Dedifferentiated amniotic fluid mesenchymal stem cell (primary cell): ENCODE measurements around the gene CDK15.
"Not testable (repeated sequence)": the region's sequence is repeated elsewhere in the genome, so short reads cannot be mapped to it uniquely, and the experiment has no call there.

Experiments used
- DNase-seq: peaks from one replicate; pipeline ENCODE4 v3.0.0-alpha.2; 2016; ENCODE audit errors: extremely low spot score

The CDK15 gene

GRCh38 chr2:201789395-201789794 lies 16.9 kb upstream of the CDK15 start:
- no peak for DNase-seq

- DNase-seq: no peak
These were observed 16.0 kb upstream of the CDK15 start for GRCh38 chr2:201790291-201790690.

- no peak for DNase-seq
These were observed 15.3 kb upstream of the CDK15 start for GRCh38 chr2:201790989-201791388.

- DNase-seq: no peak
These were observed 12.7 kb upstream of the CDK15 start for GRCh38 chr2:201793631-201794030.

- no peak for DNase-seq
These were observed 12.0 kb upstream of the CDK15 start for GRCh38 chr2:201794294-201794693.

- peak; percentile 61 for DNase-seq
These were observed 10.5 kb upstream of the CDK15 start for GRCh38 chr2:201795607-201796477.

GRCh38 chr2:201796478-201796865 lies 9.9 kb upstream of the CDK15 start:
- DNase-seq: no peak

- DNase-seq: peak; percentile 89
These were observed 9.0 kb upstream of the CDK15 start for GRCh38 chr2:201797175-201797840.

GRCh38 chr2:201798252-201798913 lies 8.0 kb upstream of the CDK15 start:
- DNase-seq: peak; percentile 84

GRCh38 chr2:201798914-201799285 lies 7.4 kb upstream of the CDK15 start:
- not testable (repeated sequence) for DNase-seq

- DNase-seq: peak; percentile 69
These were observed 1.2 kb downstream of the CDK15 start for GRCh38 chr2:201807452-201807999.

- DNase-seq: no peak
These were observed 1.7 kb downstream of the CDK15 start for GRCh38 chr2:201808027-201808426.

GRCh38 chr2:201809633-201810032 lies 3.3 kb downstream of the CDK15 start:
- no peak for DNase-seq

- not testable (repeated sequence) for DNase-seq
These were observed 4.3 kb downstream of the CDK15 start for GRCh38 chr2:201810604-201811003.

- no peak for DNase-seq
These were observed 7.8 kb downstream of the CDK15 start for GRCh38 chr2:201813996-201814760.

- DNase-seq: no peak
These were observed 10.6 kb downstream of the CDK15 start for GRCh38 chr2:201816657-201817575.

- DNase-seq: no peak
These were observed 14.2 kb downstream of the CDK15 start for GRCh38 chr2:201820383-201821007.

- no peak for DNase-seq
These were observed 14.7 kb downstream of the CDK15 start for GRCh38 chr2:201821080-201821479.

- no peak for DNase-seq
These were observed 17.9 kb downstream of the CDK15 start for GRCh38 chr2:201824212-201824611.

- no peak for DNase-seq
These were observed 21.3 kb downstream of the CDK15 start for GRCh38 chr2:201827621-201828020.
